ENCODE data around the gene HRAS.

Gene HRAS

DNA sequence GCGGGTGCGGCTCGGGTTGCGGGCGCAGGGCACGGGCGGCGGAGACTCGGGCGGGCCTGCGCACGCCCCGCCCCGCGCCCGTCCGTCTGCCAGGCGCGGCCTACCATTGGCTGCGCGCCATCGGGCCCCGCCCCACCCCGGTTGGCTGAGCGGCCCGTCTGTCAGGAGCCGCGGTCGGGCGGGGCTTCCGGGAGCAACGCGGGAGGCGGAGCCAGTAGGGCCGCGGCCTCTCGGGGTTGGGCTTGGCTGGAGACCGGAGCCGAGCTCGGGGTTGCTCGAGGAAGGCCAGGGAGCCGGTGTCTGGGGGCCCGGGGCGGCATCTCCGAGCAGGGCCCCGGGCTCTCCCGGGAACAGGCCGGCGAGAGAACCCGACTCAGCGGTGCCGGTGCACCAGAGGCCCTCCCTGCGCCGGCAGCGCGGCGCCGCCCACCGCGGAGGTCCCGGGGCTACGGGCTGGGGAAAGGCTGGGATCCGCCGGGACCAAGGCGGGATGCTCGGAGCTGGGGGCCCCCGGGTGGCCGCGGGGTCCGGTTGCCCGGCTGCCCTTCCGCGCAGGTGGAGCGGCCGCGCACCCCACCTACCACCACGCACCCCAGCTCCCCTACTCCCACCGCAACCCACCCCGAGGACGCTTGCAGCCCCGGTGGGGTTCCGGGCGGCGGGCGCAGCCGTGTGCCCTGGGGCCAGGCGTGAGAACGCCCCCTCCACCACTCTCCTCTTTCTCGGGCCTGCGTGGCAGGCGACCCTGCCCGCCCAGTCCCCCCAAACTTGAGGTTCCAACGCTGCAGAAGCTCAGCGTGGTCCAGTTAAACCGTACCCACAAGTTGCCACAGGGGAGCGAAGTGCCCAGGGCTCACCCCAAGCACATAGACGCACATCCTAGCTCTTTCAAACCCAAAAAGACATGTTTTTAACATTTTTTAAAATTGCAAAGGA is at the start of gene HRAS:
HRAS (minus strand) TSS at position 58 of the 936 bp plus-strand sequence.
- peak within 1 kb of the TSS; percentile 83 for H3K4me3 ChIP-seq (ENCODE audit: low read depth, low read length)
- TF ChIP-seq, protein P1, sequence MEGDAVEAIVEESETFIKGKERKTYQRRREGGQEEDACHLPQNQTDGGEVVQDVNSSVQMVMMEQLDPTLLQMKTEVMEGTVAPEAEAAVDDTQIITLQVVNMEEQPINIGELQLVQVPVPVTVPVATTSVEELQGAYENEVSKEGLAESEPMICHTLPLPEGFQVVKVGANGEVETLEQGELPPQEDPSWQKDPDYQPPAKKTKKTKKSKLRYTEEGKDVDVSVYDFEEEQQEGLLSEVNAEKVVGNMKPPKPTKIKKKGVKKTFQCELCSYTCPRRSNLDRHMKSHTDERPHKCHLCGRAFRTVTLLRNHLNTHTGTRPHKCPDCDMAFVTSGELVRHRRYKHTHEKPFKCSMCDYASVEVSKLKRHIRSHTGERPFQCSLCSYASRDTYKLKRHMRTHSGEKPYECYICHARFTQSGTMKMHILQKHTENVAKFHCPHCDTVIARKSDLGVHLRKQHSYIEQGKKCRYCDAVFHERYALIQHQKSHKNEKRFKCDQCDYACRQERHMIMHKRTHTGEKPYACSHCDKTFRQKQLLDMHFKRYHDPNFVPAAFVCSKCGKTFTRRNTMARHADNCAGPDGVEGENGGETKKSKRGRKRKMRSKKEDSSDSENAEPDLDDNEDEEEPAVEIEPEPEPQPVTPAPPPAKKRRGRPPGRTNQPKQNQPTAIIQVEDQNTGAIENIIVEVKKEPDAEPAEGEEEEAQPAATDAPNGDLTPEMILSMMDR (IDR thresholded peaks at IDR 0.05; ENCODE audit: borderline replicate concordance, insufficient read depth, low read depth, low read length): no peak

GRCh38 chr11:584287-584686 is 48.9 kb upstream of the HRAS start:
- TF ChIP-seq, protein P1 (IDR thresholded peaks at IDR 0.05; ENCODE audit: borderline replicate concordance, insufficient read depth, low read depth, low read length): no peak

GRCh38 chr11:581752-582151 is 46.4 kb upstream of the HRAS start:
- TF ChIP-seq, protein P1 (IDR thresholded peaks at IDR 0.05; ENCODE audit: borderline replicate concordance, insufficient read depth, low read depth, low read length): no peak
- no peak overlapping the region for H3K4me3 ChIP-seq (ENCODE audit: low read depth, low read length)

More at GRCh38 chr11:584287-584686, 48.9 kb upstream of the HRAS start:
- no peak overlapping the region for H3K4me3 ChIP-seq (ENCODE audit: low read depth, low read length)

GRCh38 chr11:581342-581741 is 46.0 kb upstream of the HRAS start:
- TF ChIP-seq, protein P1 (IDR thresholded peaks at IDR 0.05; ENCODE audit: borderline replicate concordance, insufficient read depth, low read depth, low read length): no peak
- H3K4me3 ChIP-seq (ENCODE audit: low read depth, low read length): no peak overlapping the region

DNA sequence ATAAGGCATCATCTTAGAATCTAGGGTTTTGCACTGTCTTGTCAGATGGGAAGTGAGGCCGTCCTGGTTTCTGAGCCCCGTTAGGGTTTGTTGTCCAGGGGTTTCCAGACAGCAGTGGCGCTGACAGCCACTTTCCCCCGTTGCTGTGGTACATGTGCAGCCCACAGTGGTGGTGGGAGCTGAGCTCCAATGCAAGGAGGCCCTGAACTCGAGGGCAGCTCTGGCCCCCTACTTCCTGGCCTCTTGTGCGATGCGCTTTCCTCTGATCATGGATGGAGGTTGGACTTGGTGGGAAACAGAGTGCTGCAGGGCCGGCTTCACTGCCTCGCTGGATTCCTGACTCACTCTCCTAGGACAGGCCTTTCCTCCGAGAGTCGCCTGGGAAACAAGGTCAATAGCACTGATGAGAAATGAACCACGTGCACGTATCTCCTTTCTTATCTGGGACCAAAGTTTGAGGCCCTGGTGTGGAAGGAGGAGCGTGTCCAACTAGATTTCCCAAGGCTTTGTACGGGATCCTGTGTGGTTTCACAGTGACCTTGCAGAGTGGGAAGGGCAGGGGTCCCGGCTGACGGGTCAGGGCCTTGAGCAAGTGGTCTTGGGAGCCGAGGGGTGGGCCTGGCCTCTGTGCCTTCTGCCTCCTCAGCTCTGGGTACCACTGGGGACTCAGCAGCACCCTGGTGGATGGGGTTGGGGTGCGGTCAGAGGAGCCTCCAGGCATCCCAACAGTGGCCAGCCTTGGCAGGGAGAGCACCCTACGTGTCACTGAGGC is 44.6 kb upstream of the HRAS start:
- TF ChIP-seq, protein P1 (IDR thresholded peaks at IDR 0.05; ENCODE audit: borderline replicate concordance, insufficient read depth, low read depth, low read length): no peak
- no peak overlapping the region for H3K4me3 ChIP-seq (ENCODE audit: low read depth, low read length)

DNA sequence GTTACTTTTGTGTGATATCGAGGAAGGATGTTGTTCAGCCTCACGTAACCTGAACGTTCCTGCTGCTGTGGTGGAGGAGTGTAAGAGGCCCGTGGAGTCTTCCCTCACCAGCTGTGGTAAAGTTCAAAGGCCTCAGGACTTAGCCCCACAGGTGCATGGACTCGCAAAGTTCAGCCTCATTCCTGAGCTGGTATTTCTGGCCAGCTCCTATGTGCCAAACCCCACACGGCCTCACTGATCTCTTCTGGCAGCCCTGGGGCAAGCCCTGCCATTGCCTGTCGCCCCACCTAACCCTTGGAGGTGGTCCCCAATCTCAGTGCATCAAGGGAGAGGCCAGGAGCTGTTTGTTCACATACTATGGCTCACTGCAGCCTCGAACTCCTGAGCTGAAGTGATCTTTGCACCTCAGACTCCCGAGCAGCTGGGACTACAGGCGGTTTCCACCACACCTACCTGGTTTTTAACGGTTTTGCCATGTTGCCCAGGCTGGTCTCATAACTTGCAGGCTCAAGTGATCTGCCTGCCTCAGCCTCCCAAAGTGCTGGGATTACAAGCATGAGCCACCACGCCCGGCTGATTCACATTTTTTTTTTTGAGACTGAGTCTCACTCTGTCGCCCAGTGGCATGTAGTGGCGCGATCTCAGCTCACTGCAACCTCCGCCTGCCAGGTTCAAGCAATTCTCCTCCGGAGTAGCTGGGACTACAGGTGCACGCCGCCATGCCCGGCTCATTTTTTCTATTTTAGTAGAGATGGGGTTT is 43.1 kb upstream of the HRAS start:
- H3K4me3 ChIP-seq (ENCODE audit: low read depth, low read length): no peak overlapping the region
- TF ChIP-seq, protein P1 (IDR thresholded peaks at IDR 0.05; ENCODE audit: borderline replicate concordance, insufficient read depth, low read depth, low read length): no peak
